PFSK-1 (cell line): ENCODE results near the gene HPS1.

Source experiments
- POLR2AphosphoS5 ChIP-seq: IDR thresholded peaks from 2 replicates; pipeline ENCODE4 v1.6.1; 2012; ENCODE audit warnings: low read depth, mild to moderate bottlenecking, control low read depth, low read length, moderate library complexity
- TAF1 ChIP-seq: IDR thresholded peaks from 2 replicates; pipeline ENCODE4 v1.6.1; 2012; ENCODE audit warnings: low read length, control low read depth, borderline replicate concordance; ENCODE audit not compliant: insufficient read depth

- TF ChIP-seq TAF1: no peak
- no peak for TF ChIP-seq POLR2AphosphoS5
Measured at GRCh38 chr10:98383869-98384268, 62.9 kb downstream of the HPS1 start.
